HG02970 (cell line): ENCODE data around the gene SPECC1.
"Not testable (repeated sequence)": the region's sequence is repeated elsewhere in the genome, so short reads cannot be mapped to it uniquely, and the experiment has no call there.

Experiments
- ATAC-seq: cut with Tn5 transposase; IDR thresholded peaks from one replicate; pipeline ENCODE4 v1.9.1; 2021; ENCODE audit warnings: mild to moderate bottlenecking, moderate library complexity, moderate number of reproducible peaks; ENCODE audit not compliant: unreplicated experiment, low FRiP score

Gene SPECC1

GRCh38 chr17:20089756-20090547, 80.8 kb downstream of the SPECC1 start:
- no peak for ATAC-seq

DNA sequence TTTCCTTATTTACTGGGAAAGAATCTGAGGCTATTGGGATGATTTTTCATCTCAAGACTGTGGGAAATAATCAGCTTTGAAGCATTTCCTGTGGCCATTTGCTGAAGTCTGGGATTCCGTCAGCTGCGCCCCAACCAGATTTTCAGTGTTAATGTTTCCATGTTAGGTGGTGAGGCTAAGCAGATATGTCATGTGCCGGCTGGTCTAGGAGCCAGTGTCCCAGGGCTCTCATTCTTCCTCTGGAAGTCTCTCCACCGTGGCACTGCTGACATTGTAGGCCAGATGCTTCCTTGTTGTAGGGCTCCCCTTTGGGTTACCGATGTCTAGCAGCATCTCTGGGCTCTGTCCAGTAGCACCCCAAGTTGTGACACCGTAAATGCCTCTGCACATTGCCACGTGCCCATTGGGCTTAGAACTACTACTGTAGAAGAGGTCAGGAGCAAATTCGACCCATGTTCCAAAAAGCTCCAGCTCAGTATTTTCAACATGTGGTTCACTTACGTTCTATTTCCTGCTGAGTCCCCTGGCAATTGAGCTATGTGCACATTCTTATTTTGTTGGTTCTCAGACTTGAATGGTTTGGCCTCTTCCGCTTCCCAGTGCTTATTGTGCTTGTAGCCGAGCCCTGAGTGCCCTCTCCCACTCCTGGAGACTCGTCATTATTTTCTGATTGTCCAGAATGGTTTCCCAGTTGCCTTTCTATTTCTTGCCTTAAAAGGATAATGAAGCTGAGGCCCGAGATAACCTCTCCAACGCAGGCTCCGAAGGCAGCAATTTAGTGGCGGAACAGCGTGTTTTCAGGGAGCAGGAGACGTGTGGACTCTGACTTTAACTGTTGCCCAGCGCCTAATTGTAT, 82.2 kb downstream of the SPECC1 start:
- ATAC-seq = no peak

- ATAC-seq = no peak
Observed at GRCh38 chr17:20092261-20092867, 83.2 kb downstream of the SPECC1 start.

- no peak for ATAC-seq
Observed at GRCh38 chr17:20092973-20093626, 83.9 kb downstream of the SPECC1 start.

DNA sequence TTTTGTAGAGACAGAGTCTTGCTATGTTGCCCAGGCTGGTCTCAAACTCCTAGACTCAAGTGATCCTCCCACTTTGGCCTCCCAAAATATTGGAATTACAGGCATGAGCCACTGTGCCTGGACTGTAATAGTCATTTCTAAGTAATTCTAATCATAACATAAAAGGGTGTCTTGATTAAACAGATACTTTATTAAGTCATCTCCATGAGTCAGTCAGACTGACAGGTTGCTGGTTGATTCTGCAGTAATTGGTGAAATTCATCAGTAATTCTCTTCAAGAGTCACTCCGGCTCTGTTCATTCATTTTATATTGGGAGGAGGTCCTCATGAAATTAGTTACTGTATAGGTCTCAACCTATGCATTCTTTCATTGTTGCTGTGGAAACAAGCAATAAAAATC, 85.6 kb downstream of the SPECC1 start:
- no peak for ATAC-seq

GRCh38 chr17:20095336-20096080, 86.3 kb downstream of the SPECC1 start:
- no peak for ATAC-seq

DNA sequence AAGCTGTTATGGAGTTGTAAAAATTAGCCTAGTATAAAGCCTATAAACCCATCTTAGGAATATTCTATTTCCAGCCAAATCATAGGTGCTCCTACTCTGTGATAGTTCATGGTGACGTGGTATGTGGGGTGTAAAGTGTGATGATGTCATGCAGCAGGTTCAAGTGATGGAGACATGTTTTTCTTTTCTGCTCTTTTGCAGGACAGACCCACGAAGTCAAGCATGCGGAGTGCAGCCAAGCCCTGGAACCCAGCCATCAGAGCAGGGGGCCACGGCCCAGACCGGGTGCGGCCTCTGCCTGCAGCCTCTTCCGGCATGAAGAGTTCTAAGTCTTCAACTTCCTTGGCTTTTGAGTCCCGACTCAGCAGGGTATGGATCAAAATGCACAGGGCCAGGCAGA, 87.3 kb downstream of the SPECC1 start:
- no peak for ATAC-seq

DNA sequence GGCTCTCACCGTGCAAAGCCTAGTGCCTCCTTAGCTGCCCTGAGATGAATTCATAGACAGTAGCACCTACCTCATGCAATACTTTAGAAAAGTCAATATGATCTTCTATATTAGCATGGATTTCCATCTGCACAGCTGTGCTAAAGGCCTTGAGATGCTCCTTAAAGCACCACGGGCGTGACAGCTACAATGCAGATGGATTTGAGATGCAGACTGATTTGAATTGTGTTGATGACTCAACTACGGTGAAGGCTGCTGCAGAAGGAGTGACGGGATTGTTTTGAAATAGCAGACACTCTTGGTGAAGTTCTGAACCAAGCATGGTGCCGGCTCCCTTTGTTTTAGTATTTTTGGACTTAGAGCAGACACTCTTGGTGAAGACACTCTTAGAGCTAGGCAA, 88.2 kb downstream of the SPECC1 start:
- no peak for ATAC-seq

DNA sequence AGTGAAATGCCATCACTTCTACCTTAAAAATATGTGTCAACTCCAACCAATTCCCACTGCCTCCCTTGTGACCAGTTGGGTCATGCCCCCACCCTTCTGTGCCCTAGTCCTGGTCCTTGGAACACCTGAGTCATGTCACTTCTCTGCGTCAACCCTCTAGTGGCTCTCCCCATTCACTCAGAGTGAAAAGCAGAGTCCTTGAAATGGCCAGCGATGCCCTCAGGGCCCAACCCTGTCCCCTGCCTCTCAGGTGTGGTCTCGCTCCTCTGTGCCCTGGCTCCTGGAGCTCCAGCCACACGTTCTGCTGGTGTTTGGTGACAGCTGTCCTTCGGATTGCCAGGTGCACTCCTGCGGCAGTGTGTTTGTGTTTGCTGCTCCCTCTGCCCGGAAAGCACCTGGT, 89.2 kb downstream of the SPECC1 start:
- ATAC-seq = no peak

DNA sequence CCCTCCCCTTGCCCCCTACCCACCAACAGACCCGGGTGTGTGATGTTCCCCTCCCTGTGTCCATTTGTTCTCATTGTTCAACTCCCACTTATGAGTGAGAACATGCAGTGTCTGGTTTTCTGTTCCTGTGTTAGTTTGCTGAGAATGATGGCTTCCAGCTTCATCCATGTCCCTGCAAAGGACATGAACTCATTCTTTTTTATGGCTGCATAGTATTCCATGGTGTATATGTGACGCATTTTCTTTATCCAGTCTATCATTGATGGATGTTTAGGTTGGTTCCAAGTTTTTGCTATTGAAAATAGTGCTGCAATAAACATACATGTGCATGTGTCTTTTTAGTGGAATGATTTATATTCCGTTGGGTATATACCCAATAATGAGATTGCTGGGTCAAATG, 91.6 kb downstream of the SPECC1 start:
- not testable (repeated sequence) for ATAC-seq

- no peak for ATAC-seq
Observed at GRCh38 chr17:20103454-20104446, 94.6 kb downstream of the SPECC1 start.

- ATAC-seq = no peak
Observed at GRCh38 chr17:20105539-20106280, 96.6 kb downstream of the SPECC1 start.

DNA sequence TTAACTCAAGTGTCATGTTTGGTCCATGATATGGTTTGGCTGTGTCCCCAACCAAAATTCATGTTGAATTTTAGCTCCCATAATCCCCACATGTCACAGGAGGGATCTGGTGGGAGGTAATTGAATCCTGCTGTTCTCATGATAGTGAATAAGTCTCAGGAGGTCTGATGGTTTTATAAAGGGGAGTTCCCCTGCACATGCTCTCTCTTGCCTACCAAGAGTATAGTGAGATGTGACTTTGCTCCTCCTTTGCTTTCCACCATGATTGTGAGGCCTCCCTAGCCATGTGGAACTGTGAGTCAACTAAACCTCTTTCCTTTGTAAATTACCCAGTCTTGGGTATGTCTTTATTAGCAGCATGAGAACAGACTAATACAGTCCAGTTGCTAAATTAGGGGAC, 97.3 kb downstream of the SPECC1 start:
- ATAC-seq = not testable (repeated sequence)

GRCh38 chr17:20109076-20109475, 99.9 kb downstream of the SPECC1 start:
- no peak for ATAC-seq

GRCh38 chr17:20111538-20111937, 102.4 kb downstream of the SPECC1 start:
- no peak for ATAC-seq

GRCh38 chr17:20114466-20114865, 105.3 kb downstream of the SPECC1 start:
- no peak for ATAC-seq

DNA sequence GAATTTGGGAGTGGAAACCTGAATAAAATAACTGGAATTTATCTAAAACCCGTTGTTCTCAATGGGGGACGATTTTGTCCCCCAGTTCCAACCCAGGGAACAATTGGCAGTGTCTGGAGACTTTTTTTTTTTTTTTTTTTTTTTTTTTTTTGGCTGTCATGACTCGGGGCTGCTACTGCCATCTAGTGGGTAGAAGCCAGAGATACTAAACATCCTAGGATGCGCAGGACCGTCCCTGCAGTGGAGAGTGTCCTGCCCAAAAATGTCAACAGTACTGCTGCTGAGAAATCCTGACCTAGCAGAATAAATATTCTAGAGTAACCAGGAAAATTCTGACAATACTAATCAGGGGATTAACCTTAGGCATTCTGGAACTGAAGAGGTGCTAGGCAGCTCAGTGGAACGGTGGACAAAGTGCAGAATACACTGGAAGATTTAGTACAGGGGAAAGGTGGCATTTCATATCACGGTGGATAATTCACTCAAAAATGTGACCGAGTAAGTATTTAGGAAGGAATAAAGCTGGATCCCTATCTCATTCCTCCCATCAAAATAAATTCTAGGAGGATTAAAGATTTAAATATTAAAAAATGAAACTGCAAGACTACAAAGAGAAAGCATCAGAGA, 107.6 kb downstream of the SPECC1 start:
- no peak for ATAC-seq

DNA sequence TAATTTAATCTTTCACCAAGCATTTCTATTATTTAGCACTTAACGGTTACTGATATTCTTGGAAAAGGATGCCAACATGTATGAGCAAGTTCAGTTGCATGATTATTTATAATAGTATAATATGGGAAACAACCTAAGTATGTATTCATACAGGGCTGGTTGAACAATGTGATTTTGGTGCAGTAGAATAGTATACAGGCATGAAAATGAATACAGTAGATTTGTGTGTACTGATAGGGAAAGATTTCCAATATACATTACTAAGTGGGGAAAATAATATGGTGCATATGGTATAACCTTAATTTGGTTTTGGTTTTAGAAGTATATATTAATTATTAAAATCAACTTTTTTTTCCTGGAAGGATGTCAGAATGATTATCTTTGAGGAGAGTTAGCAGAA, 109.1 kb downstream of the SPECC1 start:
- no peak for ATAC-seq
